Kidney glomerular epithelial cell (primary cell): ENCODE data around the gene SLC29A3.
"Not testable (repeated sequence)": the region's sequence is repeated elsewhere in the genome, so short reads cannot be mapped to it uniquely, and the experiment has no call there.

Experiments used
- DNase-seq: peaks from one replicate; lab custom pipeline; 2025; lab: John Stamatoyannopoulos, UW

SLC29A3 gene

GRCh38 chr10:71346731-71347130 is 27.7 kb downstream of the SLC29A3 start:
- DNase-seq = no peak

GRCh38 chr10:71347587-71348395 is 28.7 kb downstream of the SLC29A3 start:
- DNase-seq = no peak

- DNase-seq = no peak
These were observed 29.8 kb downstream of the SLC29A3 start for GRCh38 chr10:71348850-71349249.

GRCh38 chr10:71349406-71349805 is 30.3 kb downstream of the SLC29A3 start:
- DNase-seq = no peak

GRCh38 chr10:71351087-71351486 is 32.0 kb downstream of the SLC29A3 start:
- DNase-seq = no peak

- DNase-seq = no peak
These were observed 32.7 kb downstream of the SLC29A3 start for GRCh38 chr10:71351628-71352319.

- no peak for DNase-seq
These were observed 34.6 kb downstream of the SLC29A3 start for GRCh38 chr10:71353639-71354038.

- DNase-seq = no peak
These were observed 35.7 kb downstream of the SLC29A3 start for GRCh38 chr10:71354776-71355175.

- no peak for DNase-seq
These were observed 36.8 kb downstream of the SLC29A3 start for GRCh38 chr10:71355886-71356285.

GRCh38 chr10:71357792-71358265 is 38.8 kb downstream of the SLC29A3 start:
- DNase-seq = no peak

- DNase-seq = no peak
These were observed 39.2 kb downstream of the SLC29A3 start for GRCh38 chr10:71358277-71358676.

GRCh38 chr10:71358906-71359305 is 39.8 kb downstream of the SLC29A3 start:
- not testable (repeated sequence) for DNase-seq

- DNase-seq = no peak
These were observed 40.4 kb downstream of the SLC29A3 start for GRCh38 chr10:71359364-71360046.

GRCh38 chr10:71360735-71361134 is 41.7 kb downstream of the SLC29A3 start:
- no peak for DNase-seq

GRCh38 chr10:71361581-71361980 is 42.5 kb downstream of the SLC29A3 start:
- DNase-seq = no peak

GRCh38 chr10:71362141-71362540 is 43.1 kb downstream of the SLC29A3 start:
- no peak for DNase-seq

- no peak for DNase-seq
These were observed 44.9 kb downstream of the SLC29A3 start for GRCh38 chr10:71363936-71364335.

GRCh38 chr10:71365366-71365765 is 46.3 kb downstream of the SLC29A3 start:
- no peak for DNase-seq

- DNase-seq = no peak
These were observed 47.6 kb downstream of the SLC29A3 start for GRCh38 chr10:71366690-71367089.

- DNase-seq = no peak
These were observed 48.2 kb downstream of the SLC29A3 start for GRCh38 chr10:71367271-71367670.

GRCh38 chr10:71368176-71368575 is 49.1 kb downstream of the SLC29A3 start:
- no peak for DNase-seq

- no peak for DNase-seq
These were observed 49.6 kb downstream of the SLC29A3 start for GRCh38 chr10:71368643-71369042.

- DNase-seq = no peak
These were observed 50.5 kb downstream of the SLC29A3 start for GRCh38 chr10:71369602-71370001.
